GM12878 (cell line): ENCODE results near the gene LMAN2. TPM values are rescaled to one million over a fixed set of nuclear protein-coding genes. Genes with fewer than 3 reads are reported as not detected.

Experiments used
- ATAC-seq: fragments of 200-7000 bp; cut with Tn5 transposase; 3 replicates; pipeline ENCODE4 v1.9.1; 2020; ENCODE audit warnings: mild to moderate bottlenecking, moderate library complexity
- BruUV-seq: library from RNA; stranded (reverse); fragments of 400-500 nt; replicated peaks from 2 replicates; lab custom pipeline; 2021; lab: Mats Ljungman, UMichigan
- CTCF ChIA-PET: fragments of 300-600 bp; sonication (Branson Sonifier 250); formaldehyde crosslinking; extraction: SDS; loops from one replicate; lab custom pipeline; 2021; ENCODE audit warnings: inconsistent platforms; lab: Yijun Ruan, JAX
- POLR2A ChIA-PET: fragments of 350-600 bp; formaldehyde crosslinking; extraction: SDS; loops from one replicate; lab custom pipeline; 2021; ENCODE audit warnings: inconsistent platforms; lab: Charles Lee
- RAD21 ChIA-PET: fragments of 300-600 bp; sonication (Branson Sonifier 250); formaldehyde crosslinking; loops from one replicate; lab custom pipeline; 2023; ENCODE audit warnings: antibody characterized with exemption; ENCODE audit not compliant: unreplicated experiment; lab: Charles Lee
- SMC1A ChIA-PET: fragments of 300-600 bp; sonication (Branson Sonifier 250); formaldehyde crosslinking; loops from one replicate; lab custom pipeline; 2023; ENCODE audit not compliant: unreplicated experiment, uncharacterized antibody; lab: Charles Lee
- DNase-seq: peaks from one replicate; pipeline ENCODE4 v3.0.0-alpha.2; 2011; ENCODE audit warnings: low read depth, low spot score
- FAIRE-seq: peaks from 3 replicates; lab custom pipeline; 2011; peaks lifted over from hg19 to GRCh38; lab: Jason Lieb, UNC
- H2AFZ ChIP-seq: 2 replicates; pipeline ENCODE4 v1.6.0; 2011; ENCODE audit warnings: low read depth, low read length, control low read depth; ENCODE audit not compliant: control insufficient read depth
- H3K27ac ChIP-seq: 2 replicates; pipeline ENCODE4 v1.5.1; 2011; ENCODE audit warnings: control low read depth; ENCODE audit not compliant: control insufficient read depth, insufficient read depth
- H3K27me3 ChIP-seq, 2 experiments: replicated peaks in 1 of 2; 2 replicates each; pipeline versions ENCODE4 v1.6.0 to v1.6.1; 2011; ENCODE audit warnings: low read length in 1 of 2; ENCODE audit not compliant: control insufficient read depth in 2 of 2, insufficient read depth in 2 of 2
- H3K36me3 ChIP-seq, 2 experiments: 2 replicates each; pipeline ENCODE4 v1.5.1; 2011; ENCODE audit warnings: low read length in 1 of 2; ENCODE audit not compliant: control insufficient read depth in 2 of 2, insufficient read depth in 2 of 2
- H3K4me1 ChIP-seq: 2 replicates; pipeline ENCODE4 v1.6.1; 2011; ENCODE audit warnings: mild to moderate bottlenecking, low read length, moderate library complexity, mixed read lengths; ENCODE audit not compliant: control insufficient read depth, insufficient read depth
- H3K4me2 ChIP-seq: 2 replicates; pipeline ENCODE4 v1.6.0; 2011; ENCODE audit warnings: control low read depth; ENCODE audit not compliant: control insufficient read depth, insufficient read depth
- H3K4me3 ChIP-seq: fragments of 200-600 bp; sonication (generic); 2 replicates; pipeline ENCODE4 v1.5.1; 2016
- H3K79me2 ChIP-seq: 2 replicates; pipeline ENCODE4 v1.6.0; 2011; ENCODE audit warnings: low read length; ENCODE audit not compliant: control insufficient read depth, insufficient read depth
- H3K9ac ChIP-seq: 2 replicates; pipeline ENCODE4 v1.8.0; 2011; ENCODE audit warnings: low read length, control low read depth, mixed read lengths; ENCODE audit not compliant: control insufficient read depth, insufficient read depth
- H3K9me3 ChIP-seq: replicated peaks from 3 replicates; pipeline ENCODE4 v1.5.1; 2011; ENCODE audit warnings: mild to moderate bottlenecking, low read length; ENCODE audit not compliant: control insufficient read depth, insufficient read depth
- H4K20me1 ChIP-seq: 2 replicates; pipeline ENCODE4 v1.6.0; 2011; ENCODE audit not compliant: control insufficient read depth, insufficient read depth
- BHLHE40 ChIP-seq, 2 experiments: fragments of 450-650 bp in 1 of 2; IDR thresholded peaks; 2 replicates each; pipeline ENCODE4 v1.6.1; 2011 to 2017; ENCODE audit warnings: low read depth in 2 of 2, borderline replicate concordance in 1 of 2, improper control_type of control experiment in 1 of 2, low read length in 1 of 2, mild to moderate bottlenecking in 1 of 2
- BMI1 ChIP-seq: fragments of 450-650 bp; IDR thresholded peaks from 2 replicates; pipeline ENCODE4 v1.6.1; 2016; ENCODE audit warnings: mild to moderate bottlenecking, moderate library complexity, borderline replicate concordance
- HDGF ChIP-seq: fragments of 450-650 bp; IDR thresholded peaks from 2 replicates; pipeline ENCODE4 v1.6.1; 2016; ENCODE audit warnings: antibody characterized with exemption
- RELA ChIP-seq: fragments of 450-650 bp; IDR thresholded peaks from 2 replicates; pipeline ENCODE4 v1.8.0; 2014; ENCODE audit warnings: borderline replicate concordance; ENCODE audit not compliant: partially characterized antibody
- SMAD5 ChIP-seq: IDR thresholded peaks from 2 replicates; pipeline ENCODE4 v1.6.1; 2016; ENCODE audit warnings: antibody characterized with exemption, low read depth
- TCF12 ChIP-seq: IDR thresholded peaks from 2 replicates; pipeline ENCODE4 v1.6.1; 2011; ENCODE audit warnings: low read depth, mild to moderate bottlenecking, low read length
- WGBS: methylation state at CpG from one replicate; pipeline ENCODE4 v1.1.6; 2016; ENCODE audit warnings: low lambda C conversion rate; ENCODE audit not compliant: insufficient replicate concordance, insufficient coverage; ENCODE audit errors: missing lambda C conversion rate; 5-methylcytosine and 5-hydroxymethylcytosine counted together
- in situ Hi-C: fragments of 300-500 bp; cut with MboI; formaldehyde crosslinking; loops from 9 replicates; pipeline ENCODE4 v1.14.3; 2018; ENCODE audit warnings: mixed read lengths
- intact Hi-C: fragments of 100-400 bp; cut with micrococcal nuclease; formaldehyde crosslinking; loops from one replicate; pipeline ENCODE4 v1.14.2; 2022; ENCODE audit not compliant: unreplicated experiment
- polyA plus RNA-seq, 11 experiments: library from polyadenylated mRNA; depleted of rRNA in 4 of 11; unstranded in 6 of 11; stranded (reverse) in 5 of 11; fragments of >200 nt; fragmentation: Nextera tagmentation in 4 of 11; fragmentation: Illumina TruSeq in 1 of 11; extraction: Ambion mirVana in 4 of 11; extraction: Trizol in 1 of 11; gene quantifications; 1 replicate in 1 of 11; 2 replicates in 10 of 11; pipeline versions ENCODE4 v1.2.1 to v1.2.3, GENCODE V29; 2011 to 2016; ENCODE audit warnings: inconsistent platforms in 2 of 11, missing spikeins in 2 of 11, low read depth in 1 of 11
- total RNA-seq, 4 experiments: library from RNA; depleted of rRNA in 3 of 4; stranded (reverse); fragments of >200 nt in 3 of 4; fragmentation: Illumina TruSeq in 1 of 4; extraction: Trizol in 1 of 4; gene quantifications; 2 replicates each; pipeline versions ENCODE4 v1.2.1 to v1.2.3, GENCODE V29; 2013 to 2021
- TF ChIP-seq, protein P1 (sequence below): fragments of 450-650 bp; formaldehyde crosslinking; IDR thresholded peaks from 2 replicates; pipeline ENCODE4 v1.4.0; 2020; ENCODE audit warnings: mild to moderate bottlenecking, moderate library complexity
- TF ChIP-seq, protein P2 (sequence below): fragments of 450-650 bp; IDR thresholded peaks from 2 replicates; pipeline ENCODE4 v1.6.1; 2017; ENCODE audit warnings: mild to moderate bottlenecking, moderate library complexity
- TF ChIP-seq, protein P3 (sequence below): fragments of 450-650 bp; IDR thresholded peaks from 2 replicates; pipeline ENCODE4 v1.6.1; 2017; ENCODE audit warnings: borderline replicate concordance
- TF ChIP-seq, protein P4 (sequence below): fragments of 150-350 bp; IDR thresholded peaks from 2 replicates; pipeline ENCODE4 v1.6.1; 2014; ENCODE audit warnings: mild to moderate bottlenecking, low read depth, low read length
- TF ChIP-seq, protein P5 (sequence below): fragments of 450-650 bp; IDR thresholded peaks from 2 replicates; pipeline ENCODE4 v1.6.1; 2016; ENCODE audit warnings: mild to moderate bottlenecking

The LMAN2 gene
- total and polyA plus RNA-seq, 10 of the 15 experiments (the other 5 are each of a cell fraction or from before 2014, with no cell fraction given), result 2.4 to 264 (median 147) TPM

DNA sequence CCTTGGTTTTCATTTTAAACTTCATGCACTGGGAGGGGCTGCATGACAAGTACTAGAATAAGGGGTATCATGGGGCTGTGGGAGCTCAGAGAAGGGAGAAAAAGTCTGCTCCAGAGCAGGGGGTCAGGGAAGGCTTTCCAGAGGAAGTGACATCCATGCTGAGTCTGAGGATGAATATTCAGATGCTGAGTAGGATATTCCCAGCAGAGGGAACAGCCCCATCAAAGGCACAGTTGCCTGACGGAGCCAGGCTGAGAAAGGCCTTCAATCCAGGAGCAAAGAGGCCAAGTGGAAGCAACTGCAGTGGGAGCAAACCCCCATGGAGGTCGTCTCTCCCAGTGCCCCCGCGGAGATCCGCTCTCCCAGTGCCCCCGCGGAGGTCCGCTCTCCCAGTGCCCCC is 44.6 kb upstream of the LMAN2 start:
- Histone ChIP-seq H3K27ac (no peak overlapping the region), H3K79me2 (no peaks in the 10 kb centered on the region), H3K4me1 (no peaks in the 10 kb centered on the region), H3K9ac (no peak overlapping the region), H4K20me1 (no peaks in the 10 kb centered on the region), H3K36me3 (no peaks in the 10 kb centered on the region), H3K9me3 (no peaks in the 10 kb centered on the region), H2AFZ (no peak overlapping the region), H3K4me3 (no peak overlapping the region), H3K27me3 (no peaks in the 10 kb centered on the region), H3K4me2 (no peak overlapping the region)
- RAD21 ChIA-PET, result no interaction called here
- in situ Hi-C loops (loop anchor here (25.0 kb wide), 1 partner anchor 1359 kb away; no protein-coding TSS in a partner anchor), intact Hi-C loops (no loop called here)
- POLR2A ChIA-PET, result no interaction called here
- no peak for DNase-seq
- SMC1A ChIA-PET, result interaction anchor here (1.6 kb wide), 1 partner anchor 17 kb away, joined by 4 read pairs; no protein-coding TSS in a partner anchor
- 72% methylated on average over 8 of the region's 8 CpGs for WGBS
- no peak for FAIRE-seq
- no peak for ATAC-seq
- CTCF ChIA-PET, result interaction anchor here (1.7 kb wide), 1 partner anchor 86 kb away, joined by 4 read pairs; no protein-coding TSS in a partner anchor
- no TSS peak for BruUV-seq
- TF ChIP-seq BMI1 (no peak), HDGF (no peak), BHLHE40 (IDR thresholded peaks at IDR 0.05; ENCODE audit: borderline replicate concordance in 1 of 2, low read depth in 2 of 2, low read length in 1 of 2) (no peak), SMAD5 (no peak), RELA (no peak), TCF12 (no peak)
- TF ChIP-seq, protein P1, sequence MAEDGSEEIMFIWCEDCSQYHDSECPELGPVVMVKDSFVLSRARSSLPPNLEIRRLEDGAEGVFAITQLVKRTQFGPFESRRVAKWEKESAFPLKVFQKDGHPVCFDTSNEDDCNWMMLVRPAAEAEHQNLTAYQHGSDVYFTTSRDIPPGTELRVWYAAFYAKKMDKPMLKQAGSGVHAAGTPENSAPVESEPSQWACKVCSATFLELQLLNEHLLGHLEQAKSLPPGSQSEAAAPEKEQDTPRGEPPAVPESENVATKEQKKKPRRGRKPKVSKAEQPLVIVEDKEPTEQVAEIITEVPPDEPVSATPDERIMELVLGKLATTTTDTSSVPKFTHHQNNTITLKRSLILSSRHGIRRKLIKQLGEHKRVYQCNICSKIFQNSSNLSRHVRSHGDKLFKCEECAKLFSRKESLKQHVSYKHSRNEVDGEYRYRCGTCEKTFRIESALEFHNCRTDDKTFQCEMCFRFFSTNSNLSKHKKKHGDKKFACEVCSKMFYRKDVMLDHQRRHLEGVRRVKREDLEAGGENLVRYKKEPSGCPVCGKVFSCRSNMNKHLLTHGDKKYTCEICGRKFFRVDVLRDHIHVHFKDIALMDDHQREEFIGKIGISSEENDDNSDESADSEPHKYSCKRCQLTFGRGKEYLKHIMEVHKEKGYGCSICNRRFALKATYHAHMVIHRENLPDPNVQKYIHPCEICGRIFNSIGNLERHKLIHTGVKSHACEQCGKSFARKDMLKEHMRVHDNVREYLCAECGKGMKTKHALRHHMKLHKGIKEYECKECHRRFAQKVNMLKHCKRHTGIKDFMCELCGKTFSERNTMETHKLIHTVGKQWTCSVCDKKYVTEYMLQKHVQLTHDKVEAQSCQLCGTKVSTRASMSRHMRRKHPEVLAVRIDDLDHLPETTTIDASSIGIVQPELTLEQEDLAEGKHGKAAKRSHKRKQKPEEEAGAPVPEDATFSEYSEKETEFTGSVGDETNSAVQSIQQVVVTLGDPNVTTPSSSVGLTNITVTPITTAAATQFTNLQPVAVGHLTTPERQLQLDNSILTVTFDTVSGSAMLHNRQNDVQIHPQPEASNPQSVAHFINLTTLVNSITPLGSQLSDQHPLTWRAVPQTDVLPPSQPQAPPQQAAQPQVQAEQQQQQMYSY (CRISPR knock-in tag), result no peak
- TF ChIP-seq, protein P2, sequence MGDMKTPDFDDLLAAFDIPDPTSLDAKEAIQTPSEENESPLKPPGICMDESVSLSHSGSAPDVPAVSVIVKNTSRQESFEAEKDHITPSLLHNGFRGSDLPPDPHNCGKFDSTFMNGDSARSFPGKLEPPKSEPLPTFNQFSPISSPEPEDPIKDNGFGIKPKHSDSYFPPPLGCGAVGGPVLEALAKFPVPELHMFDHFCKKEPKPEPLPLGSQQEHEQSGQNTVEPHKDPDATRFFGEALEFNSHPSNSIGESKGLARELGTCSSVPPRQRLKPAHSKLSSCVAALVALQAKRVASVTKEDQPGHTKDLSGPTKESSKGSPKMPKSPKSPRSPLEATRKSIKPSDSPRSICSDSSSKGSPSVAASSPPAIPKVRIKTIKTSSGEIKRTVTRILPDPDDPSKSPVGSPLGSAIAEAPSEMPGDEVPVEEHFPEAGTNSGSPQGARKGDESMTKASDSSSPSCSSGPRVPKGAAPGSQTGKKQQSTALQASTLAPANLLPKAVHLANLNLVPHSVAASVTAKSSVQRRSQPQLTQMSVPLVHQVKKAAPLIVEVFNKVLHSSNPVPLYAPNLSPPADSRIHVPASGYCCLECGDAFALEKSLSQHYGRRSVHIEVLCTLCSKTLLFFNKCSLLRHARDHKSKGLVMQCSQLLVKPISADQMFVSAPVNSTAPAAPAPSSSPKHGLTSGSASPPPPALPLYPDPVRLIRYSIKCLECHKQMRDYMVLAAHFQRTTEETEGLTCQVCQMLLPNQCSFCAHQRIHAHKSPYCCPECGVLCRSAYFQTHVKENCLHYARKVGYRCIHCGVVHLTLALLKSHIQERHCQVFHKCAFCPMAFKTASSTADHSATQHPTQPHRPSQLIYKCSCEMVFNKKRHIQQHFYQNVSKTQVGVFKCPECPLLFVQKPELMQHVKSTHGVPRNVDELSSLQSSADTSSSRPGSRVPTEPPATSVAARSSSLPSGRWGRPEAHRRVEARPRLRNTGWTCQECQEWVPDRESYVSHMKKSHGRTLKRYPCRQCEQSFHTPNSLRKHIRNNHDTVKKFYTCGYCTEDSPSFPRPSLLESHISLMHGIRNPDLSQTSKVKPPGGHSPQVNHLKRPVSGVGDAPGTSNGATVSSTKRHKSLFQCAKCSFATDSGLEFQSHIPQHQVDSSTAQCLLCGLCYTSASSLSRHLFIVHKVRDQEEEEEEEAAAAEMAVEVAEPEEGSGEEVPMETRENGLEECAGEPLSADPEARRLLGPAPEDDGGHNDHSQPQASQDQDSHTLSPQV, result no peak
- TF ChIP-seq, protein P3, sequence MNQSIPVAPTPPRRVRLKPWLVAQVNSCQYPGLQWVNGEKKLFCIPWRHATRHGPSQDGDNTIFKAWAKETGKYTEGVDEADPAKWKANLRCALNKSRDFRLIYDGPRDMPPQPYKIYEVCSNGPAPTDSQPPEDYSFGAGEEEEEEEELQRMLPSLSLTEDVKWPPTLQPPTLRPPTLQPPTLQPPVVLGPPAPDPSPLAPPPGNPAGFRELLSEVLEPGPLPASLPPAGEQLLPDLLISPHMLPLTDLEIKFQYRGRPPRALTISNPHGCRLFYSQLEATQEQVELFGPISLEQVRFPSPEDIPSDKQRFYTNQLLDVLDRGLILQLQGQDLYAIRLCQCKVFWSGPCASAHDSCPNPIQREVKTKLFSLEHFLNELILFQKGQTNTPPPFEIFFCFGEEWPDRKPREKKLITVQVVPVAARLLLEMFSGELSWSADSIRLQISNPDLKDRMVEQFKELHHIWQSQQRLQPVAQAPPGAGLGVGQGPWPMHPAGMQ, result no peak
- TF ChIP-seq, protein P4, sequence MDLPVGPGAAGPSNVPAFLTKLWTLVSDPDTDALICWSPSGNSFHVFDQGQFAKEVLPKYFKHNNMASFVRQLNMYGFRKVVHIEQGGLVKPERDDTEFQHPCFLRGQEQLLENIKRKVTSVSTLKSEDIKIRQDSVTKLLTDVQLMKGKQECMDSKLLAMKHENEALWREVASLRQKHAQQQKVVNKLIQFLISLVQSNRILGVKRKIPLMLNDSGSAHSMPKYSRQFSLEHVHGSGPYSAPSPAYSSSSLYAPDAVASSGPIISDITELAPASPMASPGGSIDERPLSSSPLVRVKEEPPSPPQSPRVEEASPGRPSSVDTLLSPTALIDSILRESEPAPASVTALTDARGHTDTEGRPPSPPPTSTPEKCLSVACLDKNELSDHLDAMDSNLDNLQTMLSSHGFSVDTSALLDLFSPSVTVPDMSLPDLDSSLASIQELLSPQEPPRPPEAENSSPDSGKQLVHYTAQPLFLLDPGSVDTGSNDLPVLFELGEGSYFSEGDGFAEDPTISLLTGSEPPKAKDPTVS, result no peak
- TF ChIP-seq, protein P5, sequence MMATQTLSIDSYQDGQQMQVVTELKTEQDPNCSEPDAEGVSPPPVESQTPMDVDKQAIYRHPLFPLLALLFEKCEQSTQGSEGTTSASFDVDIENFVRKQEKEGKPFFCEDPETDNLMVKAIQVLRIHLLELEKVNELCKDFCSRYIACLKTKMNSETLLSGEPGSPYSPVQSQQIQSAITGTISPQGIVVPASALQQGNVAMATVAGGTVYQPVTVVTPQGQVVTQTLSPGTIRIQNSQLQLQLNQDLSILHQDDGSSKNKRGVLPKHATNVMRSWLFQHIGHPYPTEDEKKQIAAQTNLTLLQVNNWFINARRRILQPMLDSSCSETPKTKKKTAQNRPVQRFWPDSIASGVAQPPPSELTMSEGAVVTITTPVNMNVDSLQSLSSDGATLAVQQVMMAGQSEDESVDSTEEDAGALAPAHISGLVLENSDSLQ, result no peak
